ENCODE measurements around the gene PTPRO.

PTPRO gene

DNA sequence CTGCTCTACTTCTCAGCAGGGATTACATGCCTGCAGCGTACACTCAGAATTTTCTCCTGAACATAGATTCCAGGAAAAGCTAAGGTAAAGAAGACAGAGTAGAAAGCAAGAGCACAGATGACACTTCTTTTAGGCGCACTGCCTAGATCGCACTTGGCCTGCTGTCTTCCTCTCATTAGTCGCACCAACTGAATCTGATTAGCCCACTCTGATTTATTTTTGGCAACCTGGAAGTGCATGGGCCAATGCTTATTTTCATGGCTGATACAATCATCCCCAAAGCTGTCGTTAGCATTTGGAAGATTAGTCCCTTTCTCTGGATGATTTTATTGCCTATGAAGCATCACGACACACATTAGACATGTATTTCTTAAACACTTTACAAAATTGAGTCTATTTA lies 152.5 kb downstream of the PTPRO start:
- 94 to 97% methylated on average over 6 of the region's 6 CpGs for WGBS, 2 experiments
- Histone ChIP-seq H3K4me1 (ENCODE audit: control insufficient read depth, insufficient read depth, low read length) (no peaks in the 10 kb centered on the region), H3K4me3 (ENCODE audit: insufficient read depth, low read depth, low read length) (no peak overlapping the region), H3K27me3 (ENCODE audit: control insufficient read depth, insufficient read depth, low read length, poor library complexity, severe bottlenecking) (no peaks in the 10 kb centered on the region), H3K27ac (ENCODE audit: insufficient read depth, low read depth, low read length, poor library complexity, severe bottlenecking) (no peak overlapping the region), H3K36me3 (ENCODE audit: control insufficient read depth, insufficient read depth, low read length) (no peaks in the 10 kb centered on the region), H3K9me3 (ENCODE audit: control insufficient read depth, low read length) (no peaks in the 10 kb centered on the region)

DNA sequence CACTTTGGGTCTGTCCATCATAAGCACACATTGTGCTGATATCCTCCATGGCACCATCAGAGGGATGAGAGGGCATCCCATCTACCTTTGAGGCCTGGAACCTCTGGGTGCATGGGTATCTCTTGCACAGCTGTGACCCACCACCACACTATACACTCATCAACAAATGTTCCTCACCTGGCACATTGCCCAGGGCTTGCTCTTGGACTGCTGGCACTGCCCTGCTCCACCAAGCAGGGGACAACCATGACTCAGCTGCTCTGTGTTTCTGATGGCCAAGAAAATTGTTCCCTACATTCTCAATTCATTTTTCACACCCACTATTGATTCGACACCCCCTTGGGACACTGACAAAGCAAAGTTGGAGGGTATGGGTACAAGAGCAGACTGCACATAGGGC lies 155.5 kb downstream of the PTPRO start:
- 84 to 89% methylated on average over 1 of the region's 1 CpG for WGBS, 2 experiments
- H3K4me1 ChIP-seq (ENCODE audit: control insufficient read depth, insufficient read depth, low read length): no peaks in the 10 kb centered on the region

DNA sequence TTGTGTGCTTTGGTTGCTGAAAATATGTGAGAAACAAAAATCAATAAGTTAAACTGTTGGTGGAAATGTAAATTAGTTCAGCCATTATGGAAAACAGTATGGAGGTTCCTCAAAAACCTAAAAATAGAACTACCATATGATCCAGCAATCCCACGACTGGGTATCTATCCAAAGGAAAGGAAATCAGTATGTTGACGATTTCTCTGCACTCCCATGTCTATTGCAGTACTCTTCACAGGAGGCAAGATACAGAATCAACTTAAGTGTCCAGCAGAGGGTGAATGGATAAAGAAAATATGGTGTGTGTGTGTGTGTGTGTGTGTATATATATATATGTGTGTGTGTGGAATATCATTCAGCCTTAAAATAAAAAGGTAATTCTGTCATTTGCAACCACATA lies 159.5 kb downstream of the PTPRO start:
- H3K9me3 ChIP-seq (ENCODE audit: control insufficient read depth, low read length): no peaks in the 10 kb centered on the region
- 92 to 93% methylated on average over 2 of the region's 2 CpGs for WGBS, 2 experiments
- no peaks in the 10 kb centered on the region for H3K4me1 ChIP-seq (ENCODE audit: control insufficient read depth, insufficient read depth, low read length)

More for the DNA sequence above, 155.5 kb downstream of the PTPRO start:
- Histone ChIP-seq H3K9me3 (ENCODE audit: control insufficient read depth, low read length) (no peaks in the 10 kb centered on the region), H3K4me3 (ENCODE audit: insufficient read depth, low read depth, low read length) (no peak overlapping the region), H3K27me3 (ENCODE audit: control insufficient read depth, insufficient read depth, low read length, poor library complexity, severe bottlenecking) (no peaks in the 10 kb centered on the region), H3K27ac (ENCODE audit: insufficient read depth, low read depth, low read length, poor library complexity, severe bottlenecking) (no peak overlapping the region), H3K36me3 (ENCODE audit: control insufficient read depth, insufficient read depth, low read length) (no peaks in the 10 kb centered on the region)

DNA sequence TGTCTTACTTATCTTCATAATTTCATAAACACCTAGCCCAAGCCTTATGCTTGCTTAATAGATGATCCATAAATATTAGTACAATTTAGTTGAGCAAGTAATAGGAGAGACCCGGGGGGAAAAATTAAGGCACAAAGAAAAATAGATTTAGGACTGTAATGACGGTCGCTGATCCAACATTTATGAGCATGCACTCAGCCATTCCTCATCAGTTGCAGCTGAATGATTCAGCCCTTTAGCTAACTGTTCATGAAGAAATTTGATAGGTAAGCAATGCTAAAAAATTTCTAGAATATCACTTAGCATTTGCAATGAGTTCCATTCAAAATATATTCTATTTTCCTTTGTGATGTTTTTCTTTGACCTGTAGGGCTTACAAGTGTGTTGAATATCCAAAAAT lies 163.2 kb downstream of the PTPRO start:
- Histone ChIP-seq H3K9me3 (ENCODE audit: control insufficient read depth, low read length) (no peaks in the 10 kb centered on the region), H3K36me3 (ENCODE audit: control insufficient read depth, insufficient read depth, low read length) (no peaks in the 10 kb centered on the region), H3K4me1 (ENCODE audit: control insufficient read depth, insufficient read depth, low read length) (no peaks in the 10 kb centered on the region), H3K4me3 (ENCODE audit: insufficient read depth, low read depth, low read length) (no peak overlapping the region), H3K27ac (ENCODE audit: insufficient read depth, low read depth, low read length, poor library complexity, severe bottlenecking) (no peak overlapping the region), H3K27me3 (ENCODE audit: control insufficient read depth, insufficient read depth, low read length, poor library complexity, severe bottlenecking) (no peaks in the 10 kb centered on the region)
- WGBS, 2 experiments: 91 to 98% methylated on average over 3 of the region's 3 CpGs

More for the DNA sequence above, 159.5 kb downstream of the PTPRO start:
- Histone ChIP-seq H3K36me3 (ENCODE audit: control insufficient read depth, insufficient read depth, low read length) (no peaks in the 10 kb centered on the region), H3K27me3 (ENCODE audit: control insufficient read depth, insufficient read depth, low read length, poor library complexity, severe bottlenecking) (no peaks in the 10 kb centered on the region), H3K27ac (ENCODE audit: insufficient read depth, low read depth, low read length, poor library complexity, severe bottlenecking) (no peak overlapping the region), H3K4me3 (ENCODE audit: insufficient read depth, low read depth, low read length) (no peak overlapping the region)

DNA sequence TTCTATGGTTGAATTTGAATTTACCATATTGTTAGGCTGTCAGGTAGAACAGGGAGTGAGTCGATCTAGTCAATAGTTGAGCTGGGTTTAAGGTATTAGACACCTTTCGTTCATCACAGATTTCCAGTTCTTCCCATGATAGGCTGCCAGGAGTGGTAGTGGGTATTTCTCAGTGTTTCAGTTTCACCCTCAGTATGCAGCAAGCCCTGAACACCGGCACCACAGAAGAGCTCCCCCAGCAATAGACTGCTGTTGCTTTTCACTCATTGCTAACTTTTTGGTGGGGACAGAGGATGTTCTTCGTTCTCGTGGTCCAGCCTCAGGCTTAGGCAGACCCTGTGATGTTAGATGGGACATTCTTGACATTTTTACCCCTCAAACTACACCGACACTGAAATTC lies 164.6 kb downstream of the PTPRO start:
- Histone ChIP-seq H3K9me3 (ENCODE audit: control insufficient read depth, low read length) (no peaks in the 10 kb centered on the region), H3K27me3 (ENCODE audit: control insufficient read depth, insufficient read depth, low read length, poor library complexity, severe bottlenecking) (no peaks in the 10 kb centered on the region), H3K36me3 (ENCODE audit: control insufficient read depth, insufficient read depth, low read length) (no peaks in the 10 kb centered on the region), H3K4me3 (ENCODE audit: insufficient read depth, low read depth, low read length) (no peak overlapping the region), H3K4me1 (ENCODE audit: control insufficient read depth, insufficient read depth, low read length) (no peaks in the 10 kb centered on the region), H3K27ac (ENCODE audit: insufficient read depth, low read depth, low read length, poor library complexity, severe bottlenecking) (no peak overlapping the region)
- WGBS, 2 experiments: 85 to 87% methylated on average over 6 of the region's 6 CpGs

DNA sequence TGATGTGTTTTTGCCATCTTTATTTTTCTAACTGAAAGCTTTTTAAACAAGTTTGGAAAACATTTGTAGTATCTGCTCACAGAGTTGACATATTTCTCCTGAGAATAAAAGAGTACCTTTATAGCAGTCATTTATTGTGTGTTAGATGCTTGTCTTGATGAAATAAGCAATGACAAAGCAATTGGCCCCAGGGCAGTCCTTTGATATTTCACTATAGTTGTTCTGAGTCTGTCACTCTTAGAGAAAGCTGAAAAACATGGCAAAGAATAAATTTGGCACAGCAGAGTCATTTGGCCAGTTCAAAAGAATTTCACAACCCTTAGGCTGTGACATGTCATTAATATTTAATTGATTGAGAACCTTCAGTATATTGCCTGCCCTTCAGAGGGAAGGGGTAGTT lies 166.2 kb downstream of the PTPRO start:
- Histone ChIP-seq H3K36me3 (ENCODE audit: control insufficient read depth, insufficient read depth, low read length) (no peaks in the 10 kb centered on the region), H3K27ac (ENCODE audit: insufficient read depth, low read depth, low read length, poor library complexity, severe bottlenecking) (no peak overlapping the region), H3K4me1 (ENCODE audit: control insufficient read depth, insufficient read depth, low read length) (no peaks in the 10 kb centered on the region), H3K27me3 (ENCODE audit: control insufficient read depth, insufficient read depth, low read length, poor library complexity, severe bottlenecking) (no peaks in the 10 kb centered on the region), H3K9me3 (ENCODE audit: control insufficient read depth, low read length) (no peaks in the 10 kb centered on the region), H3K4me3 (ENCODE audit: insufficient read depth, low read depth, low read length) (no peak overlapping the region)

DNA sequence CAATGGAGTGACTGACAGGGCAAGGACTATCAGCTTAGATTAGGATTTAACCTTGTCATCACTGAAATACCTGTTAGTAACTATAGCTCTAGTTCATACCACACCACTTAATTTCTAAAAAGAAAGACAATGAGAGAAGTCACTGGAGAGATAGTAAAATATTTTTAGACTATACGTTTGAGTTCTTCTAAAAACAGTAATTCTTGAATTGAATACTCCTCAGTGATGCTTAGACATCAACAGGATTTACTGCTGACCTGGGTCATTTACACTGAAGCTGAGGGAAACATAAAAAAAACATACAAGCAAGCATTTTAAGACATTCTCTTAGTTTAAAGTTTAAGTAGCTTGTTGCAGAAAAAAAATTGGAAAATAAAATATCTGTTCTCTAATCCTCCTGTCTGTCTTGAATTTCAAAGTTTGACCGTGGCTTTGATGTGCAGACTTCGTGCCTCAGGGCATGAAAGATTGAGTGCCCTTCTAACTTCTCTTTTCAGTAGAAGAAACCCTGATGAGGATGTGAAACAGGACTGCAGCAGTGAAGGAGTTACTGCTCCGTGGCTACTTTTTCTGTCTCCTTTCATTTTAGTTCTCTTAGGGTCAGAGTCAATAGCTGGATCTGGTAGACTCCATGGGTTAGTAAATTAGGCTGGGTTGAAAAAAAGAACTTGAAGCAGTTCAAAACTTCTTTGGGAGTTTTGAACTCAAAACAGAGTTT lies 172.2 kb downstream of the PTPRO start:
- Histone ChIP-seq H3K36me3 (ENCODE audit: control insufficient read depth, insufficient read depth, low read length) (no peaks in the 10 kb centered on the region), H3K4me1 (ENCODE audit: control insufficient read depth, insufficient read depth, low read length) (no peaks in the 10 kb centered on the region), H3K9me3 (ENCODE audit: control insufficient read depth, low read length) (no peaks in the 10 kb centered on the region), H3K27ac (ENCODE audit: insufficient read depth, low read depth, low read length, poor library complexity, severe bottlenecking) (no peak overlapping the region), H3K4me3 (ENCODE audit: insufficient read depth, low read depth, low read length) (no peak overlapping the region), H3K27me3 (ENCODE audit: control insufficient read depth, insufficient read depth, low read length, poor library complexity, severe bottlenecking) (no peaks in the 10 kb centered on the region)
- 66 to 67% methylated on average over 4 of the region's 4 CpGs for WGBS, 2 experiments

DNA sequence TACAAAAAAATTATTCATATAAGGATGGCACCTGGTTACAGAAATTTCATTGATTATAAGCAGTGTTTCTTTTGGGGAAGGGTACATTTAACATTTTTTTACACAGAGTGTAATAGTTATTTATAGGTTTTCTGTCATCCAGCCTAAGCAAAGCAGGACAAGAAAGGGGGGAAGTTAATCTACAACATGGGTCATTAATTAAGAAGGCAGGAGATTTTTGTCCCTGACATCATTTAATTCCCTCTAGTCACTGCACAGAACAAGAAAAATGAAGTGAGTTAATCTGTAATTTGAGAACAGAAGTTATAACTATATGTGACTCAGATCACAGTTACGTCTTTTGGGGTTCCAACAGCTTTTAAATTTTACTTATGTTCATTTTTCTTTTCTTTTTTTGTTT lies 173.4 kb downstream of the PTPRO start:
- Histone ChIP-seq H3K4me1 (ENCODE audit: control insufficient read depth, insufficient read depth, low read length) (no peaks in the 10 kb centered on the region), H3K4me3 (ENCODE audit: insufficient read depth, low read depth, low read length) (no peak overlapping the region), H3K27ac (ENCODE audit: insufficient read depth, low read depth, low read length, poor library complexity, severe bottlenecking) (no peak overlapping the region), H3K27me3 (ENCODE audit: control insufficient read depth, insufficient read depth, low read length, poor library complexity, severe bottlenecking) (no peaks in the 10 kb centered on the region), H3K36me3 (ENCODE audit: control insufficient read depth, insufficient read depth, low read length) (no peaks in the 10 kb centered on the region), H3K9me3 (ENCODE audit: control insufficient read depth, low read length) (no peaks in the 10 kb centered on the region)
- WGBS, 2 experiments: no CpG with 5 or more reads among the region's 1 CpG

DNA sequence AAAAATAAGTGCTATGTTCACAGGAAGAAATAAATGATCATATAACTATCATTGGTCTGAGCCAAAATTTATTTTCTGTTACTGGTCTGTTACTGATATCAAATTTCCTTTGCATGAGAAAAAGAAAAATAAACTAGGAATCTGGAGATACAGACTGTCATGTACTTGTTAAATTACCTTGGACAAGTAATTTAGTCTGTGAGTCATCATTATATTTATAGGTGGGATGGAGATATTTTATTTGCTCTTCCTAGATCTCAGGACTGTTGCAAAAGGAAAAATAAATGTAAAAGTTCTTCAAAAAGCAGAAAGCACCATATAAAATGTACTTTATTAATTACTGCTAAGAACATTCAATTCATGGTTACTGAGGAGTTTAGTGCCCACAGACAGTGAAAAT lies 174.4 kb downstream of the PTPRO start:
- Histone ChIP-seq H3K9me3 (ENCODE audit: control insufficient read depth, low read length) (no peaks in the 10 kb centered on the region), H3K4me1 (ENCODE audit: control insufficient read depth, insufficient read depth, low read length) (no peaks in the 10 kb centered on the region), H3K27me3 (ENCODE audit: control insufficient read depth, insufficient read depth, low read length, poor library complexity, severe bottlenecking) (no peaks in the 10 kb centered on the region)

DNA sequence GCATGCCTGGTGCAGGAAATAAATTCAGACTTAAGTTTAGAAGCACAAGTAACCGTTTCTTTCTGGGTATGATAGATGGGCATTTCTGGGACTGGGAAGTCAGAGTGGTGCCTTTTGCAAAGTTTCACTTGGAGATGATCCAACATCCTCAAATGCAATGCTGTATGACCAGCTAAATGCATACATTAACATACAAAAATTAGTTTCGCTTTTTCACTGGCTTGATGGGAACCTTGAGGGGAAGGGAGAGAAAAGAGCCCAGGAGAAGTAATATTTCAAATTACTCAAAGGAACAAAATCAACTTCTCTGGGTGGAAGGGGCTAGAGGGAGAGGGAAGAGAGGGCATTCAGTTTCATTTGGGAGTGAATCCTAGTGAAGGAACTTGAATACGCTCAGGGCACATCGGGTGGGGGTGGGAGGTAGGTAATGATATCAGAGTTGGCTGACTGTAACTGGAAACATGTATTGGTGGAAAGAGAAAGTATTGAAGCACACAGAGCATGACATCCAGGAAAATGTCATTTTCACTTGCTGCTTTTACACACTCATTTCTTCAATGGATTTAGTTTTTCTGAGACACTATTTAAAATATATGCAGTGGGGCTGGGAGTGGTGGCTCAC lies 175.5 kb downstream of the PTPRO start:
- H3K9me3 ChIP-seq (ENCODE audit: control insufficient read depth, low read length): no peaks in the 10 kb centered on the region
- WGBS, 2 experiments: 92 to 97% methylated on average over 3 of the region's 4 CpGs
- H3K27me3 ChIP-seq (ENCODE audit: control insufficient read depth, insufficient read depth, low read length, poor library complexity, severe bottlenecking): no peaks in the 10 kb centered on the region
- no peaks in the 10 kb centered on the region for H3K4me1 ChIP-seq (ENCODE audit: control insufficient read depth, insufficient read depth, low read length)
- H3K36me3 ChIP-seq (ENCODE audit: control insufficient read depth, insufficient read depth, low read length): no peaks in the 10 kb centered on the region
- H3K27ac ChIP-seq (ENCODE audit: insufficient read depth, low read depth, low read length, poor library complexity, severe bottlenecking): no peak overlapping the region
- H3K4me3 ChIP-seq (ENCODE audit: insufficient read depth, low read depth, low read length): no peak overlapping the region

More for the DNA sequence above, 174.4 kb downstream of the PTPRO start:
- H3K27ac ChIP-seq (ENCODE audit: insufficient read depth, low read depth, low read length, poor library complexity, severe bottlenecking): no peak overlapping the region
- H3K4me3 ChIP-seq (ENCODE audit: insufficient read depth, low read depth, low read length): no peak overlapping the region
- no peaks in the 10 kb centered on the region for H3K36me3 ChIP-seq (ENCODE audit: control insufficient read depth, insufficient read depth, low read length)
